Panc1 (cell line): Measurements from ENCODE around the gene RHBDF2. TPM values are rescaled to one million over a fixed set of nuclear protein-coding genes. Genes with fewer than 3 reads are reported as not detected.
"Not testable (repeated sequence)": the region's sequence is repeated elsewhere in the genome, so short reads cannot be mapped to it uniquely, and the experiment has no call there.

ENCODE experiments used
- ATAC-seq: fragments of 200-7000 bp; cut with Tn5 transposase; 2 replicates; pipeline ENCODE4 v1.9.1; 2020; ENCODE audit warnings: mild to moderate bottlenecking, moderate library complexity
- BruUV-seq: library from RNA; stranded (reverse); fragments of 400-500 nt; replicated peaks from 2 replicates; lab custom pipeline; 2021; lab: Mats Ljungman, UMichigan
- CTCF ChIA-PET: fragments of 300-600 bp; sonication (Branson Sonifier 250); formaldehyde crosslinking; loops from one replicate; lab custom pipeline; 2022; ENCODE audit warnings: antibody characterized with exemption; lab: Charles Lee
- POLR2A ChIA-PET: fragments of 300-600 bp; sonication (Branson Sonifier 250); formaldehyde crosslinking; loops from one replicate; lab custom pipeline; 2022; ENCODE audit warnings: antibody characterized with exemption; lab: Charles Lee
- DNase-seq: peaks from one replicate; pipeline ENCODE4 v3.0.0-alpha.2; 2010; ENCODE audit warnings: low read depth, low spot score
- H3K27ac ChIP-seq: 2 replicates; pipeline ENCODE4 v1.5.1; 2011; ENCODE audit warnings: mild to moderate bottlenecking, low read length, inconsistent platforms
- H3K27me3 ChIP-seq: fragments of 200-500 bp; sonication (Bioruptor generic); 2 replicates; pipeline ENCODE4 v1.6.0; 2014; ENCODE audit warnings: low read length, inconsistent platforms; ENCODE audit not compliant: control insufficient read depth, insufficient read depth
- H3K36me3 ChIP-seq: fragments of 200-500 bp; sonication (Bioruptor generic); 2 replicates; pipeline ENCODE4 v1.5.1; 2014; ENCODE audit warnings: inconsistent platforms, mild to moderate bottlenecking, low read length, moderate library complexity; ENCODE audit not compliant: control insufficient read depth, insufficient read depth
- H3K4me1 ChIP-seq: 2 replicates; pipeline ENCODE4 v1.5.1; 2011; ENCODE audit warnings: inconsistent platforms, mild to moderate bottlenecking, low read length, moderate library complexity; ENCODE audit not compliant: control insufficient read depth, insufficient read depth
- H3K4me3 ChIP-seq, 2 experiments: 2 replicates each; pipeline ENCODE4 v1.5.1; 2011 to 2012; ENCODE audit warnings: low read depth in 2 of 2, low read length in 2 of 2, mild to moderate bottlenecking in 2 of 2, inconsistent platforms in 1 of 2, moderate library complexity in 1 of 2
- H3K9me3 ChIP-seq: fragments of 200-500 bp; sonication (Bioruptor generic); 2 replicates; pipeline ENCODE4 v1.5.1; 2014; ENCODE audit warnings: low read depth, mild to moderate bottlenecking, inconsistent platforms, low read length, moderate library complexity; ENCODE audit not compliant: control insufficient read depth, insufficient read depth
- POLR2AphosphoS5 ChIP-seq: IDR thresholded peaks from 2 replicates; pipeline ENCODE4 v1.6.1; 2012; ENCODE audit warnings: mild to moderate bottlenecking, low read depth, low read length, moderate library complexity
- SIN3A ChIP-seq: IDR thresholded peaks from 2 replicates; pipeline ENCODE4 v1.6.1; 2012; ENCODE audit warnings: low read depth, mild to moderate bottlenecking, low read length, moderate library complexity, borderline replicate concordance; ENCODE audit not compliant: insufficient read depth
- TCF7L2 ChIP-seq: IDR thresholded peaks from 2 replicates; pipeline ENCODE4 v1.6.1; 2011; ENCODE audit warnings: mild to moderate bottlenecking, low read depth, low read length, inconsistent platforms
- in situ Hi-C: cut with HindIII; loops from 2 replicates; pipeline ENCODE4 v1.10.0; 2016; ENCODE audit warnings: low sequenced_read_pairs, low pct_unique_long_range_greater_than_20kb
- intact Hi-C: fragments of 100-400 bp; cut with micrococcal nuclease; formaldehyde crosslinking; loops from one replicate; pipeline ENCODE4 v1.10.0; 2022; ENCODE audit not compliant: unreplicated experiment
- total RNA-seq: library from RNA; stranded (reverse); gene quantifications from one replicate; pipeline ENCODE4 v1.2.1, GENCODE V29; 2021; ENCODE audit not compliant: unreplicated experiment
- TF ChIP-seq, protein P1 (sequence below), 2 experiments: IDR thresholded peaks; 2 replicates each; pipeline ENCODE4 v1.6.1; 2011 to 2012; ENCODE audit warnings: low read depth in 2 of 2, control low read depth in 1 of 2, low read length in 1 of 2, mild to moderate bottlenecking in 1 of 2, moderate library complexity in 1 of 2; ENCODE audit not compliant: insufficient read depth in 1 of 2
- TF ChIP-seq, protein P2 (sequence below): fragments of 450-650 bp; IDR thresholded peaks from 2 replicates; pipeline ENCODE4 v1.5.1; 2017; ENCODE audit warnings: mild to moderate bottlenecking

RHBDF2 gene
- total RNA-seq, 1 experiment from 2014 or later = 67.8 TPM

DNA sequence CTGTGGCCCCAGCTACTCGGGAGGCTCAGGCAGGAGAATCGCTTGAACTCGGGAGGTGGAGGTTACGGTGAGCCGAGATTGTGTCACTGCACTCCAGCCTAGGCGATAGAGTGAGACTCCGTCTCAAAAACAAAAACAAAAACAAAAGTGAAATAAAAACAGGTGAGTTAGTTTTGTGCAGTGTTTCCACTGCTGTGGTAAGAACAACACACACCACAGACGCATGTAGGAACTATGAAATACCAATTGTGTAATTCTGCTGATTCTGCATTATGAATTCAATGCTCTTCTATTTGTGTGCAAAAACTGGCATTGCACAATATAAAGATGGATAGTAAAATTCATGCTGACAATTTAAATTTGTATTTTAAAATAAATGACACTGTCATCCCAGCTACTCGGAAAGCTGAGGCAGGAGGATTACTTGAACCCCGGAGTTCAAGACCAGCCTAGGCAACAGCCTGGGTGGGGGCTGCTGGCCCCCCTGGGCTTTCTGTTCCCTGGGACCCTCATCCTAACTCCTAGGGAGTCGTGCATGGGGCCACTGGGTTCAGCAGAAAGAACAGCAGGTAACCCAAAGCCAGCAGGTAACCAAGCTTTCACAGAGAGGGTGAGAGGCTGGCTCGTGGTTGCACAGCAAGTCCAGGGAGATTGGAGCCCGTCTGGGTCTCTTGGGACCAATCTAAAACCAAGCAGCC lies 10.6 kb upstream of the RHBDF2 start:
- no peaks in the 10 kb centered on the region for H3K27me3 ChIP-seq
- no peak for TF ChIP-seq TCF7L2
- TF ChIP-seq, protein P1, sequence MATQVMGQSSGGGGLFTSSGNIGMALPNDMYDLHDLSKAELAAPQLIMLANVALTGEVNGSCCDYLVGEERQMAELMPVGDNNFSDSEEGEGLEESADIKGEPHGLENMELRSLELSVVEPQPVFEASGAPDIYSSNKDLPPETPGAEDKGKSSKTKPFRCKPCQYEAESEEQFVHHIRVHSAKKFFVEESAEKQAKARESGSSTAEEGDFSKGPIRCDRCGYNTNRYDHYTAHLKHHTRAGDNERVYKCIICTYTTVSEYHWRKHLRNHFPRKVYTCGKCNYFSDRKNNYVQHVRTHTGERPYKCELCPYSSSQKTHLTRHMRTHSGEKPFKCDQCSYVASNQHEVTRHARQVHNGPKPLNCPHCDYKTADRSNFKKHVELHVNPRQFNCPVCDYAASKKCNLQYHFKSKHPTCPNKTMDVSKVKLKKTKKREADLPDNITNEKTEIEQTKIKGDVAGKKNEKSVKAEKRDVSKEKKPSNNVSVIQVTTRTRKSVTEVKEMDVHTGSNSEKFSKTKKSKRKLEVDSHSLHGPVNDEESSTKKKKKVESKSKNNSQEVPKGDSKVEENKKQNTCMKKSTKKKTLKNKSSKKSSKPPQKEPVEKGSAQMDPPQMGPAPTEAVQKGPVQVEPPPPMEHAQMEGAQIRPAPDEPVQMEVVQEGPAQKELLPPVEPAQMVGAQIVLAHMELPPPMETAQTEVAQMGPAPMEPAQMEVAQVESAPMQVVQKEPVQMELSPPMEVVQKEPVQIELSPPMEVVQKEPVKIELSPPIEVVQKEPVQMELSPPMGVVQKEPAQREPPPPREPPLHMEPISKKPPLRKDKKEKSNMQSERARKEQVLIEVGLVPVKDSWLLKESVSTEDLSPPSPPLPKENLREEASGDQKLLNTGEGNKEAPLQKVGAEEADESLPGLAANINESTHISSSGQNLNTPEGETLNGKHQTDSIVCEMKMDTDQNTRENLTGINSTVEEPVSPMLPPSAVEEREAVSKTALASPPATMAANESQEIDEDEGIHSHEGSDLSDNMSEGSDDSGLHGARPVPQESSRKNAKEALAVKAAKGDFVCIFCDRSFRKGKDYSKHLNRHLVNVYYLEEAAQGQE (IDR thresholded peaks at IDR 0.05; ENCODE audit: insufficient read depth in 1 of 2, low read depth in 2 of 2, low read length in 1 of 2) = no peak
- TF ChIP-seq POLR2AphosphoS5 = no peak
- no peak for TF ChIP-seq SIN3A
- TF ChIP-seq, protein P2, sequence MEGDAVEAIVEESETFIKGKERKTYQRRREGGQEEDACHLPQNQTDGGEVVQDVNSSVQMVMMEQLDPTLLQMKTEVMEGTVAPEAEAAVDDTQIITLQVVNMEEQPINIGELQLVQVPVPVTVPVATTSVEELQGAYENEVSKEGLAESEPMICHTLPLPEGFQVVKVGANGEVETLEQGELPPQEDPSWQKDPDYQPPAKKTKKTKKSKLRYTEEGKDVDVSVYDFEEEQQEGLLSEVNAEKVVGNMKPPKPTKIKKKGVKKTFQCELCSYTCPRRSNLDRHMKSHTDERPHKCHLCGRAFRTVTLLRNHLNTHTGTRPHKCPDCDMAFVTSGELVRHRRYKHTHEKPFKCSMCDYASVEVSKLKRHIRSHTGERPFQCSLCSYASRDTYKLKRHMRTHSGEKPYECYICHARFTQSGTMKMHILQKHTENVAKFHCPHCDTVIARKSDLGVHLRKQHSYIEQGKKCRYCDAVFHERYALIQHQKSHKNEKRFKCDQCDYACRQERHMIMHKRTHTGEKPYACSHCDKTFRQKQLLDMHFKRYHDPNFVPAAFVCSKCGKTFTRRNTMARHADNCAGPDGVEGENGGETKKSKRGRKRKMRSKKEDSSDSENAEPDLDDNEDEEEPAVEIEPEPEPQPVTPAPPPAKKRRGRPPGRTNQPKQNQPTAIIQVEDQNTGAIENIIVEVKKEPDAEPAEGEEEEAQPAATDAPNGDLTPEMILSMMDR = no peak
- H3K27ac ChIP-seq = no peak overlapping the region
- no peaks in the 10 kb centered on the region for H3K36me3 ChIP-seq
- DNase-seq = no peak
- H3K4me1 ChIP-seq = no peaks in the 10 kb centered on the region
- no TSS peak for BruUV-seq
- POLR2A ChIA-PET = no interaction called here
- in situ Hi-C loops (no loop called here), intact Hi-C loops (no loop called here)
- H3K4me3 ChIP-seq = no peak overlapping the region
- H3K9me3 ChIP-seq = no peaks in the 10 kb centered on the region
- no peak for ATAC-seq
- CTCF ChIA-PET = interaction anchor here (0.5 to 1.1 kb wide), 4 partner anchors 14 to 615 kb away, joined by 3 to 6 read pairs (median 4); partner anchors contain the start of genes AANAT and TRIM65

GRCh38 chr17:76510831-76511244 lies 9.6 kb upstream of the RHBDF2 start:
- ChIA-PET POLR2A (no interaction called here), CTCF (interaction anchor here (0.5 to 1.1 kb wide), 2 partner anchors 13 to 52 kb away, joined by 3 to 6 read pairs; no protein-coding TSS in a partner anchor)
- no peak overlapping the region for H3K27ac ChIP-seq
- no peak overlapping the region for H3K4me3 ChIP-seq
- DNase-seq (no peak), ATAC-seq (no peak)
- no peak for TF ChIP-seq TCF7L2
- no peak for TF ChIP-seq SIN3A
- TF ChIP-seq, protein P2 = no peak
- TF ChIP-seq, protein P1 (IDR thresholded peaks at IDR 0.05; ENCODE audit: insufficient read depth in 1 of 2, low read depth in 2 of 2, low read length in 1 of 2) = no peak
- TF ChIP-seq POLR2AphosphoS5 = no peak
- 0 out of 2 replicates have a peak, but pooled peaks cover 2% of the 10 kb centered on the region for H3K4me1 ChIP-seq
- no peaks in the 10 kb centered on the region for H3K36me3 ChIP-seq
- intact Hi-C loops (no loop called here), in situ Hi-C loops (no loop called here)
- BruUV-seq = no TSS peak
- no peaks in the 10 kb centered on the region for H3K9me3 ChIP-seq
- H3K27me3 ChIP-seq = no peaks in the 10 kb centered on the region

DNA sequence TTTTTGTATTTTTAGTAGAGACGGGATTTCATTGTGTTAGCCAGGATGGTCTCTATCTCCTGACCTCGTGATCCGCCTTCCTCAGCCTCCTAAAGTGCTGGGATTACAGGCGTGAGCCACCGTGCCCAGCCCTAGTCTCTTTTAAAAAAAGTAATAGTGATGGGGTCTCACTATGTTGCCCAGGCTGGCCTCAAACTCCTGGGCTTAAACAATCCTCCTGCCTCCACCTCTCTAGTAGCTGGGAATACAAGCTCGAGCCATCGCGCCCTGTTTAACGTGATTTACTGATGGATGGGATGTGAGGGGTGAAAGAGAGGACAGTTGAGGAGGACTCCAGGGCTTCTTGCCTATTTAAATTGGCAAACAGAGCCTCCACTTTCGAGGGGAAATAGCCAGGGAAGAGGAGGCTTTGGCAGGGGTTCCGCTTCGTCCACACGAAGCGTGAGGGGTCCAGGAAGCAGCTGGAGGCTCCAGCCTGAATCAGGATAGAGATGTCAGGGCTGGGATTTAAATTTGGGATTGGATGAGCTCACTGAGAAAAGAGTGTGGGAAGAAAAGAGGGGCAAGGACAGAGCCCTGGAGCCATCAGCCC lies 7.3 kb upstream of the RHBDF2 start:
- H3K36me3 ChIP-seq, POLR2A ChIA-PET, H3K27me3 ChIP-seq, DNase-seq, H3K9me3 ChIP-seq, H3K4me1 ChIP-seq, BruUV-seq, ATAC-seq, in situ Hi-C loops, H3K27ac ChIP-seq, intact Hi-C loops, H3K4me3 ChIP-seq: not testable (repeated sequence)
- CTCF ChIA-PET = interaction anchor here (0.7 to 1.1 kb wide), 2 partner anchors 49 to 50 kb away, joined by 4 to 12 read pairs; no protein-coding TSS in a partner anchor
